Upper lobe of right lung (tissue), 1 donor: ENCODE measurements around the gene FAM151A. TPM values are rescaled to one million over a fixed set of nuclear protein-coding genes. Genes with fewer than 3 reads are reported as not detected.

Experiments
- ATAC-seq: fragments of 200-7000 bp; cut with Tn5 transposase; one replicate; pipeline ENCODE4 v1.9.1; 2020; ENCODE audit warnings: mild to moderate bottlenecking, moderate library complexity
- DNase-seq: peaks from one replicate; pipeline ENCODE4 v3.0.0-alpha.2; 2020
- H3K27ac ChIP-seq: fragments of 200-600 bp; one replicate; pipeline ENCODE4 v1.8.0; 2022
- H3K27me3 ChIP-seq: fragments of 200-600 bp; one replicate; pipeline ENCODE4 v1.8.0; 2022; ENCODE audit warnings: mild to moderate bottlenecking
- H3K36me3 ChIP-seq: fragments of 200-600 bp; one replicate; pipeline ENCODE4 v1.8.0; 2022
- H3K4me1 ChIP-seq: fragments of 200-600 bp; one replicate; pipeline ENCODE4 v1.8.0; 2022
- H3K4me3 ChIP-seq: fragments of 200-600 bp; one replicate; pipeline ENCODE4 v1.8.0; 2022; ENCODE audit warnings: mild to moderate bottlenecking
- H3K9me3 ChIP-seq: fragments of 200-600 bp; one replicate; pipeline ENCODE4 v1.8.0; 2022
- CTCF ChIP-seq: fragments of 200-600 bp; IDR thresholded peaks from one replicate; pipeline ENCODE4 v1.8.0; 2022; ENCODE audit warnings: antibody characterized with exemption
- intact Hi-C: fragments of 100-400 bp; cut with DNase I; formaldehyde crosslinking; loops from one replicate; pipeline ENCODE4 v1.11.0; 2022
- total RNA-seq: library from RNA; stranded (reverse); fragmentation: NEBNext Ultra II Directional; extraction: Animal tissue kit (Norgen Biotek cat#: 25700); gene quantifications from one replicate; pipeline ENCODE4 v1.2.1, GENCODE V29; 2021
- donor health status: DM: no; HTN: yes; CAD: no; lungs with severe emphysema.

The FAM151A gene
- total RNA-seq, 1 donor from 2014 or later = not detected

- intact Hi-C loops = no loop called here
- no peak overlapping the region for H3K27ac ChIP-seq
- no peaks in the 10 kb centered on the region for H3K4me1 ChIP-seq
- no peaks in the 10 kb centered on the region for H3K9me3 ChIP-seq
- ATAC-seq (peak; percentile 23), DNase-seq (no peak)
- no peaks in the 10 kb centered on the region for H3K36me3 ChIP-seq
- no peaks in the 10 kb centered on the region for H3K27me3 ChIP-seq
- no peak overlapping the region for H3K4me3 ChIP-seq
- TF ChIP-seq CTCF = no peak
These were observed 1.4 kb upstream of the FAM151A start for GRCh38 chr1:54624466-54625464.

GRCh38 chr1:54619749-54620148 is 3.6 kb downstream of the FAM151A start:
- Histone ChIP-seq H3K4me3 (no peak overlapping the region), H3K4me1 (no peaks in the 10 kb centered on the region), H3K9me3 (no peaks in the 10 kb centered on the region), H3K36me3 (no peaks in the 10 kb centered on the region), H3K27me3 (no peaks in the 10 kb centered on the region), H3K27ac (no peak overlapping the region)
- no peak for ATAC-seq
- no peak for DNase-seq
- intact Hi-C loops = no loop called here
- TF ChIP-seq CTCF = no peak

- no peaks in the 10 kb centered on the region for H3K9me3 ChIP-seq
- no peaks in the 10 kb centered on the region for H3K27me3 ChIP-seq
- no peak overlapping the region for H3K4me3 ChIP-seq
- peak; percentile 41 for ATAC-seq
- H3K27ac ChIP-seq = no peak overlapping the region
- H3K36me3 ChIP-seq = no peaks in the 10 kb centered on the region
- TF ChIP-seq CTCF = no peak
- H3K4me1 ChIP-seq = no peaks in the 10 kb centered on the region
- no peak for DNase-seq
- intact Hi-C loops = no loop called here
These were observed 7.6 kb downstream of the FAM151A start for GRCh38 chr1:54615531-54616279.

- Histone ChIP-seq H3K9me3 (no peaks in the 10 kb centered on the region), H3K36me3 (no peaks in the 10 kb centered on the region), H3K4me3 (no peak overlapping the region), H3K27ac (no peak overlapping the region), H3K4me1 (no peaks in the 10 kb centered on the region), H3K27me3 (no peaks in the 10 kb centered on the region)
- intact Hi-C loops = no loop called here
- TF ChIP-seq CTCF = no peak
- no peak for DNase-seq
- no peak for ATAC-seq
These were observed 8.8 kb downstream of the FAM151A start for GRCh38 chr1:54614563-54614962.

- Histone ChIP-seq H3K4me1 (no peaks in the 10 kb centered on the region), H3K27ac (no peak overlapping the region), H3K4me3 (no peak overlapping the region), H3K36me3 (no peaks in the 10 kb centered on the region), H3K9me3 (no peaks in the 10 kb centered on the region), H3K27me3 (no peaks in the 10 kb centered on the region)
- intact Hi-C loops = no loop called here
- ATAC-seq (no peak), DNase-seq (no peak)
- TF ChIP-seq CTCF = no peak
These were observed 9.3 kb downstream of the FAM151A start for GRCh38 chr1:54614024-54614423.
